HCT116 (cell line): ENCODE results near the gene PCDH15. TPM values are rescaled to one million over a fixed set of nuclear protein-coding genes. Genes with fewer than 3 reads are reported as not detected.

Experiments used
- ATAC-seq: fragments of 200-7000 bp; cut with Tn5 transposase; 2 replicates; pipeline ENCODE4 v1.9.1; 2020; ENCODE audit warnings: mild to moderate bottlenecking, moderate library complexity
- BruUV-seq: library from RNA; stranded (reverse); fragments of 400-500 nt; replicated peaks from 2 replicates; lab custom pipeline; 2021; lab: Mats Ljungman, UMichigan
- CTCF ChIA-PET: fragments of 300-600 bp; sonication (Branson Sonifier 250); formaldehyde crosslinking; loops from one replicate; lab custom pipeline; 2021; ENCODE audit warnings: antibody characterized with exemption; lab: Charles Lee
- POLR2A ChIA-PET: fragments of 300-600, 350-600 bp; sonication (Branson Sonifier 250); formaldehyde crosslinking; loops from one replicate; lab custom pipeline; 2021; ENCODE audit warnings: antibody characterized with exemption; lab: Charles Lee
- RAD21 ChIA-PET, 2 experiments: fragments of 300-600 bp; sonication (Branson Sonifier 250); formaldehyde crosslinking; loops; one replicate each; lab custom pipeline; 2023; ENCODE audit warnings: low total read pairs in 2 of 2; ENCODE audit not compliant: uncharacterized antibody in 2 of 2, unreplicated experiment in 2 of 2, low non-redundant PET in 1 of 2; lab: Charles Lee
- DNase-seq: peaks from one replicate; pipeline ENCODE4 v3.0.0-alpha.2; 2010; ENCODE audit warnings: low read depth, low spot score
- H2AFZ ChIP-seq: fragments of 200-600 bp; shearing (Covaris generic), sonication (generic); 2 replicates; pipeline ENCODE4 v1.6.1; 2017; ENCODE audit warnings: low read depth, mixed run types, mixed read lengths, antibody characterized with exemption, low read length; ENCODE audit not compliant: poor library complexity, severe bottlenecking
- H3K27ac ChIP-seq: 2 replicates; pipeline ENCODE4 v1.5.1; 2012; ENCODE audit warnings: low read depth, low read length
- H3K27me3 ChIP-seq: fragments of 200-600 bp; sonication (generic); 2 replicates; pipeline ENCODE4 v1.6.1; 2016; ENCODE audit warnings: mixed run types, low read length, mixed read lengths; ENCODE audit not compliant: insufficient read depth
- H3K36me3 ChIP-seq, 2 experiments: fragments of 200-500 bp in 1 of 2; fragments of 200-600 bp in 1 of 2; sonication (Bioruptor generic) in 1 of 2; sonication (generic) in 1 of 2; 2 replicates each; pipeline versions ENCODE4 v1.5.1 to v1.6.1; 2014 to 2016; ENCODE audit warnings: low read length in 2 of 2, inconsistent platforms in 1 of 2, mixed read lengths in 1 of 2, mixed run types in 1 of 2; ENCODE audit not compliant: insufficient read depth in 2 of 2, control insufficient read depth in 1 of 2
- H3K4me1 ChIP-seq, 2 experiments: fragments of 200-600 bp in 1 of 2; sonication (generic) in 1 of 2; 2 replicates each; pipeline versions ENCODE4 v1.5.1 to v1.6.1; 2012 to 2017; ENCODE audit warnings: low read length in 2 of 2, inconsistent platforms in 1 of 2, mild to moderate bottlenecking in 1 of 2, mixed read lengths in 1 of 2, mixed run types in 1 of 2, moderate library complexity in 1 of 2; ENCODE audit not compliant: insufficient read depth in 2 of 2, control insufficient read depth in 1 of 2
- H3K4me2 ChIP-seq: fragments of 200-600 bp; sonication (generic); 2 replicates; pipeline ENCODE4 v1.6.1; 2017; ENCODE audit warnings: mixed run types, low read length, mixed read lengths
- H3K4me3 ChIP-seq, 2 experiments: fragments of 200-600 bp in 1 of 2; sonication (generic) in 1 of 2; replicated peaks in 1 of 2; 2 replicates each; pipeline ENCODE4 v1.5.1; 2011 to 2016; ENCODE audit warnings: low read length in 2 of 2, control low read depth in 1 of 2, low read depth in 1 of 2, mild to moderate bottlenecking in 1 of 2, mixed read lengths in 1 of 2, mixed run types in 1 of 2
- H3K79me2 ChIP-seq: fragments of 200-600 bp; sonication (generic); 2 replicates; pipeline ENCODE4 v1.6.1; 2017; ENCODE audit warnings: mild to moderate bottlenecking, mixed run types, low read length, moderate library complexity, mixed read lengths; ENCODE audit not compliant: insufficient read depth
- H3K9ac ChIP-seq: fragments of 200-600 bp; sonication (generic); 2 replicates; pipeline ENCODE4 v1.6.1; 2016; ENCODE audit warnings: low read length, mixed read lengths
- H3K9me2 ChIP-seq: fragments of 200-600 bp; sonication (generic), shearing (Covaris generic); 2 replicates; pipeline ENCODE4 v1.6.1; 2017; ENCODE audit warnings: mixed run types, mild to moderate bottlenecking, moderate library complexity; ENCODE audit not compliant: insufficient read depth
- H3K9me3 ChIP-seq, 2 experiments: fragments of 200-500 bp in 1 of 2; fragments of 200-600 bp in 1 of 2; sonication (Bioruptor generic) in 1 of 2; sonication (generic) in 1 of 2; 2 replicates each; pipeline ENCODE4 v1.6.1; 2014 to 2017; ENCODE audit warnings: low read length in 2 of 2, mixed read lengths in 2 of 2, inconsistent platforms in 1 of 2, low read depth in 1 of 2, mild to moderate bottlenecking in 1 of 2, mixed run types in 1 of 2, moderate library complexity in 1 of 2; ENCODE audit not compliant: control insufficient read depth in 1 of 2, insufficient read depth in 1 of 2
- H4K20me1 ChIP-seq: fragments of 200-600 bp; sonication (generic), shearing (Covaris generic); 2 replicates; pipeline ENCODE4 v1.6.1; 2017; ENCODE audit warnings: mixed run types, mild to moderate bottlenecking, moderate library complexity; ENCODE audit not compliant: insufficient read depth
- EZH2phosphoT487 ChIP-seq: fragments of 200-600 bp; IDR thresholded peaks from 2 replicates; pipeline ENCODE4 v1.6.1; 2018; ENCODE audit warnings: antibody characterized with exemption, borderline replicate concordance
- JUND ChIP-seq: IDR thresholded peaks from 2 replicates; pipeline ENCODE4 v1.6.1; 2012
- SRF ChIP-seq: IDR thresholded peaks from 2 replicates; pipeline ENCODE4 v1.6.1; 2012; ENCODE audit warnings: low read depth
- ZNF274 ChIP-seq: fragments of 200-500 bp; sonication (Bioruptor generic); IDR thresholded peaks from 2 replicates; pipeline ENCODE4 v1.6.1; 2014; ENCODE audit warnings: mild to moderate bottlenecking, low read depth, low read length, inconsistent platforms
- intact Hi-C: fragments of 100-400 bp; cut with micrococcal nuclease; formaldehyde crosslinking; loops from 2 replicates; pipeline ENCODE4 v1.10.0; 2022
- total RNA-seq: library from RNA; stranded (reverse); gene quantifications from one replicate; pipeline ENCODE4 v1.2.1, GENCODE V29; 2021; ENCODE audit not compliant: unreplicated experiment
- TF ChIP-seq, protein P1 (sequence below): IDR thresholded peaks from 2 replicates; pipeline ENCODE4 v1.6.1; 2012

The PCDH15 gene
- total RNA-seq, 1 experiment from 2014 or later, result not detected

- peaks cover 0 to 13% of the 10 kb centered on the region in 2 experiments; a peak in 2 of 4 replicates for H3K9me3 ChIP-seq
- no peaks in the 10 kb centered on the region for H3K36me3 ChIP-seq
- BruUV-seq, result no TSS peak
- H3K9me2 ChIP-seq, result no peaks in the 10 kb centered on the region
- no peak overlapping the region for H3K9ac ChIP-seq
- TF ChIP-seq, protein P1, sequence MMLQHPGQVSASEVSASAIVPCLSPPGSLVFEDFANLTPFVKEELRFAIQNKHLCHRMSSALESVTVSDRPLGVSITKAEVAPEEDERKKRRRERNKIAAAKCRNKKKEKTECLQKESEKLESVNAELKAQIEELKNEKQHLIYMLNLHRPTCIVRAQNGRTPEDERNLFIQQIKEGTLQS, result no peak
- TF ChIP-seq EZH2phosphoT487 (no peak), SRF (no peak)
- ATAC-seq (no peak), DNase-seq (no peak)
- H3K27ac ChIP-seq, result no peak overlapping the region
- no peaks in the 10 kb centered on the region for H3K4me1 ChIP-seq
- RAD21 ChIA-PET, result no interaction called here
- POLR2A ChIA-PET, result no interaction called here
- no peaks in the 10 kb centered on the region for H3K79me2 ChIP-seq
- no peaks in the 10 kb centered on the region for H3K27me3 ChIP-seq
- intact Hi-C loops, result no loop called here
- CTCF ChIA-PET, result no interaction called here
- no peaks in the 10 kb centered on the region for H4K20me1 ChIP-seq
- no peak overlapping the region for H3K4me2 ChIP-seq
- H3K4me3 ChIP-seq, result no peak overlapping the region
- H2AFZ ChIP-seq, result no peak overlapping the region
Observed at GRCh38 chr10:54797636-54798321, 3.3 kb downstream of the PCDH15 start.

GRCh38 chr10:54796881-54797280 is 4.2 kb downstream of the PCDH15 start:
- DNase-seq (no peak), ATAC-seq (no peak)
- Histone ChIP-seq H3K79me2 (no peaks in the 10 kb centered on the region), H4K20me1 (no peaks in the 10 kb centered on the region), H2AFZ (no peak overlapping the region), H3K4me3 (no peak overlapping the region), H3K9ac (no peak overlapping the region), H3K27me3 (no peaks in the 10 kb centered on the region), H3K4me1 (no peaks in the 10 kb centered on the region), H3K9me3 (peaks cover 0 to 14% of the 10 kb centered on the region in 2 experiments; a peak in 2 of 4 replicates), H3K27ac (no peak overlapping the region), H3K36me3 (no peaks in the 10 kb centered on the region), H3K9me2 (no peaks in the 10 kb centered on the region), H3K4me2 (no peak overlapping the region)
- ChIA-PET CTCF (no interaction called here), POLR2A (no interaction called here), RAD21 (no interaction called here)
- no TSS peak for BruUV-seq
- TF ChIP-seq JUND (no peak), ZNF274 (no peak), EZH2phosphoT487 (no peak)
- intact Hi-C loops, result no loop called here
